Embryonic facial prominence (tissue), 1 donor: Measurements from ENCODE around the gene CDK14.
"Not testable (repeated sequence)": the region's sequence is repeated elsewhere in the genome, so short reads cannot be mapped to it uniquely, and the experiment has no call there.

ENCODE experiments used
- DNase-seq: peaks from one replicate; pipeline ENCODE4 v3.0.0-alpha.2; 2016; ENCODE audit errors: extremely low spot score

Gene CDK14

GRCh38 chr7:91149341-91150246 lies 553.5 kb downstream of the CDK14 start:
- no peak for DNase-seq

- peak; percentile 37 for DNase-seq
These were observed 555.8 kb downstream of the CDK14 start for GRCh38 chr7:91151916-91152315.

- no peak for DNase-seq
These were observed 560.4 kb downstream of the CDK14 start for GRCh38 chr7:91156316-91157185.

DNA sequence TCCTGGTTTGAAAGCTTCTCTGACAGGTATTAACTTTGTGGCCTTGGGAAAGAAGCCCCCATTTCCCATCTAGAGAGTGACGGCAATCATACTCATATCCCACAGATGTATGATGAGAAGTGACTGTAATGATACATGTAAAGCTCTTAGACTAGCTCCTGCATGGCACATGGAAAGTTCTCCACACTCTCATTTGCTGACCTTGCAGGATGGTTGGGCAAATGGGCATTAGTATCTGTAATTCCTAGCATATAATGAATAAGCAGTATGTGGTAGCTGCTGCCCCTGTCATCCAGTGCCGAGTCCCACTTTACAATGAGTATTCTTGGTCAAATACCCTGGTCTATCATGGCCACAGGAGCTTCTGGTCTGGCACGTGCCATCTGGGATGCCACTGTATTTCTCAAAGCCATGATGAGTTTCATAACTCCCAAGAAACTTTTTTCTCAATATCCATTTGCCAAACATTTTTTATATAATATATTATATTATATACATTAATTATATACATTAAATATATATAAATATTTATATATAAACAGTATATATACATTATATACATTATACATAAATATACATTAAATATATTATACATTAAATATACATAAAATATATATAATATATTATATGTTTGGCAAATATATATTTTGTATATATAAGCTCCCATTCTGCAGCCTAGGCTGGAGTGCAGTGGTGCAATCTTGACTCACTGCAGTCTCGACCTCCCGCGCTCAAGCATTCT lies 561.6 kb downstream of the CDK14 start:
- no peak for DNase-seq

DNA sequence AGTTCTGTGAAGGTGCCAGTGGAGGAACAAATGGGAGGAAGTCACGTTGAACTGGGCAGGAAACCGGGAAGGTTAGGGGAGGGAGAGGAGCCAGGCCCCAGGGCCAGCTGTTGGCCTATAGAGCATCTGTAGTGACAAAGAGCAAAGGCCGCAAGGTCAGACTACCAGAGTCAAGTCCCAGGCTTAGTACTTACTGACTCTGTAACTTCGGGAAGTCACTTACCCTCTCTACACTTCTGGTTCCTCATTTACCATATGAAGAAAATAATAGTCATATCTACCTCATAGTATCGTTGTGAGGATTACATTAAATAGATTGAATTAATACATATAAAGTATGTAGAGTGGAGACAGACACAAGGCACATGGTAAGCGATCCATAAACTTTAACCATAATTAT lies 566.3 kb downstream of the CDK14 start:
- no peak for DNase-seq

DNA sequence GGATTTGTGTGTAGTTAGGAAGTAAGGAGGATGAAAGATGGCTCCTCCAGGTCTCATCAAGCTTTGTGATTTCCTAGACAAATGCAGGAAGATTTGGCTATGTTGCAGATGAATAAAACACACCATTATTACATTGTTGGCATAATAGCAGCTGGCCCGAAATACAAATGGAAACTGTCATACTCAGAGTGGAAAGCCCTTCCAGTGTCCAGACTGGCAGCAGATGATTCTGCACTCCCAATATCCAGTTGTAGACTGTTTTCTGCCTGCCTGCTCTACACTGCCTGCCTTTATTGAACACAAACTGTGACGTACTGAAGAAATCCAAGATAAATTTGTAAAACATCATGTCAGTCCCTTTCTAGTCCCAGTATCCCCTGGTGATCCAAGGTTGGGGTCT lies 568.4 kb downstream of the CDK14 start:
- no peak for DNase-seq

GRCh38 chr7:91165006-91165845 lies 569.1 kb downstream of the CDK14 start:
- DNase-seq, result peak; percentile 14

DNA sequence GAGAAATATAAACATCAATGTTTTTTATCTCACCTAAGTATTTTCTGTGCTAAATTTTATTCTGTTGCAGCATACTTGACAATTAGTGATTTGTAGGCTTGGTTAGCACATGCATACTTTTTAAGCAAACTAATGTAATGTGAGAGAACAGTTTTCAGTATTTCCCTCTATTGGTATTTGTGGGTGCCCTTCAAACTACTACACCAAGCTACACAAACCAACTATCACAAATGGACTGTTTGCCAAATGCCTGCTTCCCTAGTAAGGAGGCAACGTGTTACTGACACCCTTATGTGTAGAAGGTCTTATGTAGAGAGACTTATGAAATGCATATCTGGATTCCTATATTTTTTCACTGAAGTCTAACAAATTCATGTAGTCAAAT lies 569.7 kb downstream of the CDK14 start:
- DNase-seq, result no peak

GRCh38 chr7:91168871-91169829 lies 573.0 kb downstream of the CDK14 start:
- no peak for DNase-seq

DNA sequence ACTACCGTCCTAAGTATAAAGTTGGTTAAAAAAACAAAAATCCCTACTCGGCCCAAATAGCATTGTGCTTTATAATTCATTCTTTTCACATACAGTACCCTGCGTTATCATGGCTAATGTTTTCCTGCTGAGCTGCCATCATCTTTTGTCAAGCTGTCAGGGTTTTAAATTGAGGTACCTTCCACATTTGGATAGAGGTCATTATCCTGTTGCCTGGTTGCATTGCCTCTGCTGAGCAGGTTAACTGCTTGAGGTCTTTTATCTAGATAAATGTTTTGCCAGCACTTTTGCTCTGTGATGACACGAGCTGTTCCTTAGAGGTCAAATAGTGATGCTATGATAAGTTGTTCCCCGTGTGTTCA lies 573.7 kb downstream of the CDK14 start:
- DNase-seq, result no peak

DNA sequence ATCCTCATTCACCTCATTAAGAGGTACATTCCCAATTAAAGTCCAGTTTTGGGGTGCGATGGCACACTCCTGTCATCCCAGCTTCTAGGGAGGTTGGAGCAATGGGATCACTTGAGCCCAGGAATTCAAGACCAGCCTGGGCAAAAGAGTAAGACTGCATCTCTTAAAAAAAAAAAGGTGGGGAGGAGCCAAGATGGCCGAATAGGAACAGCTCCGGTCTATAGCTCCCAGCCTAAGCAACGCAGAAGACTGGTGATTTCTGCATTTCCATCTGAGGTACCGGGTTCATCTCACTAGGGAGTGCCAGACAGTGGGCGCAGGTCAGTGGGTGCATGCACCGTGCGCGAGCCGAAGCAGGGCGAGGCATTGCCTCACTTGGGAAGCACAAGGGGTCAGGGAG lies 577.1 kb downstream of the CDK14 start:
- DNase-seq, result not testable (repeated sequence)

GRCh38 chr7:91180746-91181145 lies 584.6 kb downstream of the CDK14 start:
- DNase-seq, result no peak

DNA sequence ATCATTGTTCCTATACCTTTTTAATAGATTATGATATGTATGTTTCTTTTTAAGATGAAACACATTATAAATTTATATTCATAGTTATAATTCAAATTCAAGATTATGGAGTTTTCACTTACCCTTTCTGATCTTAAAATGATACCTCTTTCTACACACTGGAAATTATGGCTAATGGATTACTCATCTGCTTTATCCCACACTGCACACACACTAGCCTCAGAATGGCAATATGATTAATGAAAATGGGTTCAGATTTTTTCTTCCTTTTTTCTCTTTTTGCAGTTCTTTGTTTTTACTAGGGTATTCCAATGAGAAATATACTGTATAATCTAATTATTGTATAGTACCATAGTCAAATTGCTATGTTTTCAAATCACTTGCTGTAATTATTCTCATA lies 585.8 kb downstream of the CDK14 start:
- DNase-seq, result no peak

DNA sequence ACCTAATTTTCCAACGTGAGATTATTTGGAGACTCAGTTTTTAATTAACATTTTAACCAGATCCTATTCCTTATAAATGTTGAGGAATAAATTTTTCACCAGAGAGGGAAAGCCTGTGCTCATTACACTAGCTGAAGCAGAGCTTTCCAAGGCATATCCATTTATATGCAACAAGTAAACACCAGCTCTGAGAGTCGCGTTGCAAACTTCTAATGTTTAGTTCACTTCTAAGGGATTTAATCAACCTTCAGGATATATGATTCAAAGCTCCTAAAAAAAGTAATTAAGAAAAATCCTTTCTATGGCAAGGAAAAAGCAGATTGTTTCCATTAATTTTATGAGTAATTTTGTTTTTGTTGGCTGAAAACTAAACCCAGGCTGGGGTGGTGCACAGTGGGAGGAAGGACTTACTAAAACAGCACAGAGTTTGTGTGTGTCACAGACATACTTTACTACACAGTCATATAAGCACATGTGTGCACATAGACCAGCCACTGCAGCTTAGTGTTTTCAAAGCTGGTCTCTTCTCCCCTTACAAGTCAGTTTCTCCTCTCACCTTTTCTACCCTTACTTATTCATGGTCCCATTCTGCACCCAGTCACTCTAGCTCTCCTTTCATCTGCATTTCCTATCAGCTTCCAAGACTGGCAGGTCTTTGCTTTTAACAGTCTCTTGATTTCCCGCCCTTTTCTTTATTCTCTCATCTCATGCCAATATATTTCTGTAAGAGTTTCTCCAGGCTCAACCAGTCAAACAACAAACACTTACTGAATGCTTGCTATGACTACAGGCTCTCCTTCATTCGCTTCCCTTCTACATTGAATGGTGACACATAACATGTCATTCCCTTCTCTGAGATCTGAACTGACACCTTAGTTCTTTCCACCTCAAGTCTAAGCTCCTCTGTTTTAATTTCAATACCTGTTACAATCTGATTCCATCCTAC lies 587.0 kb downstream of the CDK14 start:
- no peak for DNase-seq

DNA sequence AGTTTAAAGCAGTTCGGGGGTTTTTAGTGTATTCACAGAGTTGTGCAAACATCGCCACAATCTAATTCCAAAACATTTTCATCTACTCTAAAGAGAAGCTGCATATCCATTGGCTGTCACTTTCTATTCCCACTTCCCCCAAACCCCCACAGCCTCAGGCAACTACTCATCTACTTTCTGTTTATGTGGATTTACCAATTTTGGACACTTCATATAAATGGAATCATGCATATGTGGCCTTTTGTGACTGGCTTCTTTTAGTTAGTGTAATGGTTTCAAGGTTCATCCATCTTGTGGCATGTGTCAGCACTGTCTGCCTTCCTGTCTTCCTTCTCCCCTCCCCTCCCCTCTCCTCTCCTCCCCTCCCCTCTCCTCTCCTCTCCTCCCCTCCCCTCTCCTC lies 589.6 kb downstream of the CDK14 start:
- DNase-seq, result no peak

GRCh38 chr7:91187061-91187460 lies 590.9 kb downstream of the CDK14 start:
- DNase-seq, result no peak

DNA sequence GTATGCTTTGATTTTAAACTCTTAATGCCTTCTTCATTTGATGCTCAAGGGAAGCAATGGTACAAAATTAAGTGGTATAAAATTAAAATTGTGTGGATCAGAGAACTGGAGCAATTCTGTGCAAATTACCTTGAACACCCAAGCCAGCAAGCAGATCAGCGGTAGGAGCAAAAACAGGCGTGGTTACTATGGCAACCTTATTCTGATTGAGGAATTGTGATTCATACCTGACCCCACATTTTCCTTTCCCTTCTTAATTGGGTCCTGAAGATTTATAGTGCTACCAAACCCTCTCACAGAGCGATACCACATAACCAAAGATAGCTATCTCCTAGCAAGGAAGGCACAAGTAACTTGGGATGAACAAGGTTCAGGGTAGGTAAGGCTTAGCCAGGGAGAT lies 595.6 kb downstream of the CDK14 start:
- DNase-seq, result no peak

GRCh38 chr7:91193141-91193540 lies 597.0 kb downstream of the CDK14 start:
- DNase-seq, result no peak

- DNase-seq, result no peak
These were observed 598.7 kb downstream of the CDK14 start for GRCh38 chr7:91194841-91195240.
